ENCODE data around the gene OR4X1. TPM values are rescaled to one million over a fixed set of nuclear protein-coding genes. Genes with fewer than 3 reads are reported as not detected.

Gene OR4X1, protein sequence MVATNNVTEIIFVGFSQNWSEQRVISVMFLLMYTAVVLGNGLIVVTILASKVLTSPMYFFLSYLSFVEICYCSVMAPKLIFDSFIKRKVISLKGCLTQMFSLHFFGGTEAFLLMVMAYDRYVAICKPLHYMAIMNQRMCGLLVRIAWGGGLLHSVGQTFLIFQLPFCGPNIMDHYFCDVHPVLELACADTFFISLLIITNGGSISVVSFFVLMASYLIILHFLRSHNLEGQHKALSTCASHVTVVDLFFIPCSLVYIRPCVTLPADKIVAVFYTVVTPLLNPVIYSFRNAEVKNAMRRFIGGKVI
- total RNA-seq (2022; extraction: Qiagen RNA extraction; ENCODE audit: low read depth) = not detected in 5 replicates

DNA sequence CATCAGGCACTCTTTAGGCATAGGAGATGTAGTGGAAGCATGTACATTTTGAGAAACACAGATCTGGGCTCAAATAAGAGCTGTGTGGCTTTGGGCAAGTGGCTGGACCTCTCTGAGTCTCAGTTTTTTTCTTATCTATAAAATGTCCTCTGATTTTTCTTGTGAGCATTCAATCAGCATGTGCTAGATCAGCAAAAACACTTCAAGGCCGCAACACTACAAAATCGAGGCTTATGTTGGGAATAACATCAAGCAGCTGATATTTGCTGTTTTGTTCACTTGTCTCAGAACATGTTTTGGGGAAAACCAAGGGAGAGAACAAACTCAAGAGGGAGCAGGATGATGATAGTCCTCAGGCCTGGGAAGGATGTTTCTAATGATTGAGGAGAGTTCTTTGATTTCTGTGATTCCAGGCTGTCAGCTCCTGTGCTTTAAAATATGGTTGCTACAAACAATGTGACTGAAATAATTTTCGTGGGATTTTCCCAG lies at the start of gene OR4X1:
Gene OR4X1, plus strand, starts transcription at position 439 of the 489 bp plus-strand sequence. Its CDS starts 0 bp downstream, at position 439.

DNA sequence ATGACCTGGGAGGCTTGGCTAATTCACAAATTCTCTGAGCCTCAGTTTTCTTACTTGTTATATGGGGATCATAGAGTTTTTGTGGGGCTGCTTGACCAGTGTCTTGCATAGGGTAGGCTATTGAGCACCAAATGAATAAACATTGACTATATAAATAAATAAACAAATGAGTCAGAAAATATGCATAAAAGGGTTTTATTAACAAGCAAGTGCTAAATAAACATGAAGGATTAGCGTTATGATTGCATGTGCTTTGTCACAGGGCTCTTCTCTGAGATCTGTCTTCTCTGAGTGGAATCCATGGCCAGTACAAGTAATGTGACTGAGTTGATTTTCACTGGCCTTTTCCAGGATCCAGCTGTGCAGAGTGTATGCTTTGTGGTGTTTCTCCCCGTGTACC lies 47.2 kb upstream of the OR4X1 start, which contains the start of gene OR4B1:
Gene OR4B1, plus strand, starts transcription at position 301 of the 400 bp plus-strand sequence. Its CDS starts 0 bp downstream, at position 301.

DNA sequence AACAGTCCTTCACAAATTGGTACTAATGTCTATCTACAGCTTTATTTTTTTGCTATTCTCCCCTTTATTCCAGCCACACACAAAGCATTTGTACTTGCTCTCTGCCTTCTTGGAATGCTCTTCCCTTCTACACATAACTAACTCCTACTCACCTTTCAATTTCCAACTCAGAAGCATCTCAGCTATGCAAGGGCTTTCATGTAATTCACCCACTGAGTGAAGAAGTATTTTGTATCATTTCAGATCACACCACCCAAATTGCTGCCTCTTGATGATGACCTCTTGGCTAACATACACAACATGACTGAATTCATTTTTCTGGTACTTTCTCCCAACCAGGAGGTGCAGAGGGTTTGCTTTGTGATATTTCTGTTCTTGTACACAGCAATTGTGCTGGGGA lies 18.9 kb upstream of the OR4X1 start, which contains the start of gene OR4X2:
Gene OR4X2, plus strand, starts transcription at position 301 of the 400 bp plus-strand sequence. Its CDS starts 0 bp downstream, at position 301.

DNA sequence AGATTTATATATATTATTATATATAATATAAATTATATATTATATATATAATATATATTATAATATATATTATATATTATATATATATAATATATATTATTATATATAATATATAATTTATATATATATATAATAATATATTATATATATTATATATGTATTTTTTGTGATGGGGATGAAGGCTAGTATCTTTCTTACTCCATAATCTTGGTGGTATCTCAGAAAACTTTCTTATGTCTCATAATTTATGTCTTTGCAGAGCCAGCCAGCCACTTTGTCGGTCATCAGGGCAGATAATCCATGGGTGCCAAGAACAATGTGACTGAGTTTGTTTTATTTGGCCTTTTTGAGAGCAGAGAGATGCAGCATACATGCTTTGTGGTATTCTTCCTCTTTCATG lies 42.3 kb downstream of the OR4X1 start, which contains the start of gene OR4S1:
Gene OR4S1, plus strand, starts transcription at position 301 of the 400 bp plus-strand sequence. Its CDS starts 0 bp downstream, at position 301.

Other genes starting within 250 kb of the OR4X1 start
- gene OR4B1, start 47.1 kb upstream of the OR4X1 start, total RNA-seq (2022; extraction: Qiagen RNA extraction; ENCODE audit: low read depth) = not detected in 5 replicates
- not detected in 5 replicates for gene OR4X2, start 18.8 kb upstream of the OR4X1 start, total RNA-seq (2022; extraction: Qiagen RNA extraction; ENCODE audit: low read depth)
- gene OR4S1, start 42.4 kb downstream of the OR4X1 start, total RNA-seq (2022; extraction: Qiagen RNA extraction; ENCODE audit: low read depth) = not detected in 5 replicates
- not detected in 5 replicates for gene OR4C3, start 61.1 kb downstream of the OR4X1 start, total RNA-seq (2022; extraction: Qiagen RNA extraction; ENCODE audit: low read depth)
- not detected in 5 replicates for gene OR4C5, start 102.6 kb downstream of the OR4X1 start, total RNA-seq (2022; extraction: Qiagen RNA extraction; ENCODE audit: low read depth)
- not detected in 5 replicates for gene OR4A47, start 224.9 kb downstream of the OR4X1 start, total RNA-seq (2022; extraction: Qiagen RNA extraction; ENCODE audit: low read depth)

All from A549 treated with RU486 at 1 μM for 4 hours (cell line).